AG04450 (cell line): ENCODE data around the gene CNOT6L. TPM values are rescaled to one million over a fixed set of nuclear protein-coding genes. Genes with fewer than 3 reads are reported as not detected.
A peak's percentile ranks its signal among the peaks of the same experiment; 100 is the strongest.

Experiments used
- CTCF ChIA-PET: fragments of 300-600, 350-600 bp; formaldehyde crosslinking; extraction: SDS; loops from one replicate; lab custom pipeline; 2022; ENCODE audit warnings: antibody characterized with exemption, inconsistent platforms; lab: Charles Lee
- POLR2A ChIA-PET: fragments of 350-600 bp; formaldehyde crosslinking; extraction: SDS; loops from one replicate; lab custom pipeline; 2021; ENCODE audit warnings: antibody characterized with exemption, inconsistent platforms; lab: Yijun Ruan, JAX
- DNase-seq: peaks from one replicate; pipeline ENCODE4 v3.0.0-alpha.2; 2011; ENCODE audit warnings: low read depth, low spot score
- H3K27ac ChIP-seq: one replicate; pipeline ENCODE4 v1.5.1; 2012; ENCODE audit warnings: low read depth, low read length, control low read depth
- H3K27me3 ChIP-seq: one replicate; pipeline ENCODE4 v1.6.0; 2012; ENCODE audit warnings: low read length; ENCODE audit not compliant: control insufficient read depth, insufficient read depth
- H3K4me3 ChIP-seq: 2 replicates; pipeline ENCODE4 v1.5.1; 2011; ENCODE audit warnings: mild to moderate bottlenecking, low read depth, low read length, control low read depth
- H3K9me3 ChIP-seq: 2 replicates; pipeline ENCODE4 v1.5.1; 2012; ENCODE audit warnings: low read length; ENCODE audit not compliant: control insufficient read depth, insufficient read depth
- CTCF ChIP-seq: IDR thresholded peaks from 2 replicates; pipeline ENCODE4 v1.5.1; 2011; ENCODE audit warnings: low read depth, low read length, control low read depth, inconsistent platforms
- polyA plus RNA-seq: library from polyadenylated mRNA; depleted of rRNA; stranded (reverse); fragments of >200 nt; gene quantifications from 2 replicates; pipeline ENCODE4 v1.2.3, GENCODE V29; 2011

CNOT6L gene
- polyA plus RNA-seq, 1 experiment: 10.7 TPM

GRCh38 chr4:77817304-77818072, 1.7 kb downstream of the CNOT6L start:
- DNase-seq: no peak
- no peak for TF ChIP-seq CTCF
- CTCF ChIA-PET: interaction anchor here (0.6 to 1.9 kb wide), 10 partner anchors 8 to 198 kb away, joined by 3 to 8 read pairs (median 5); partner anchors contain the start of gene MRPL1
- no peaks in the 10 kb centered on the region for H3K27me3 ChIP-seq
- POLR2A ChIA-PET: interaction anchor here (0.7 to 2.2 kb wide), 3 partner anchors 45 to 727 kb away, joined by 3 to 17 read pairs (median 3); partner anchors contain the start of gene MRPL1
- no peak overlapping the region for H3K27ac ChIP-seq
- peak overlapping the region; percentile 93 for H3K4me3 ChIP-seq
- no peaks in the 10 kb centered on the region; the same call in 1 of the 2 replicates for H3K9me3 ChIP-seq

- DNase-seq: no peak
- Histone ChIP-seq H3K4me3 (no peak overlapping the region), H3K27me3 (no peaks in the 10 kb centered on the region), H3K27ac (no peak overlapping the region), H3K9me3 (no peaks in the 10 kb centered on the region; the same call in 1 of the 2 replicates)
- POLR2A ChIA-PET: no interaction called here
- no peak for TF ChIP-seq CTCF
- CTCF ChIA-PET: interaction anchor here (1.9 kb wide), 1 partner anchor 16 kb away, joined by 7 read pairs; no protein-coding TSS in a partner anchor
These were observed 2.6 kb downstream of the CNOT6L start for GRCh38 chr4:77816546-77816945.

GRCh38 chr4:77815636-77816035, 3.5 kb downstream of the CNOT6L start:
- TF ChIP-seq CTCF: no peak
- ChIA-PET CTCF (no interaction called here), POLR2A (no interaction called here)
- H3K9me3 ChIP-seq: no peaks in the 10 kb centered on the region; the same call in 1 of the 2 replicates
- no peak overlapping the region for H3K4me3 ChIP-seq
- no peak overlapping the region for H3K27ac ChIP-seq
- DNase-seq: no peak
- no peaks in the 10 kb centered on the region for H3K27me3 ChIP-seq

- Histone ChIP-seq H3K9me3 (no peaks in the 10 kb centered on the region), H3K4me3 (no peak overlapping the region), H3K27ac (no peak overlapping the region), H3K27me3 (no peaks in the 10 kb centered on the region)
- ChIA-PET POLR2A (no interaction called here), CTCF (no interaction called here)
- DNase-seq: no peak
- TF ChIP-seq CTCF: no peak
These were observed 13.3 kb downstream of the CNOT6L start for GRCh38 chr4:77805840-77806239.

GRCh38 chr4:77804471-77804870, 14.7 kb downstream of the CNOT6L start:
- no peak overlapping the region for H3K4me3 ChIP-seq
- CTCF ChIA-PET: interaction anchor here (0.8 kb wide), 1 partner anchor 58 kb away, joined by 3 read pairs; the partner anchor contains the start of gene MRPL1
- no peak for TF ChIP-seq CTCF
- POLR2A ChIA-PET: no interaction called here
- H3K27ac ChIP-seq: no peak overlapping the region
- no peaks in the 10 kb centered on the region for H3K27me3 ChIP-seq
- no peak for DNase-seq
- H3K9me3 ChIP-seq: no peaks in the 10 kb centered on the region
